Kidney (tissue), 14 donors: ENCODE data around the gene ASTN1. TPM values are rescaled to one million over a fixed set of nuclear protein-coding genes. Genes with fewer than 3 reads are reported as not detected.

ENCODE experiments used
- DNase-seq, 5 donors: peaks; one replicate each; pipeline ENCODE4 v3.0.0-alpha.2; 2013 to 2020
- FAIRE-seq: peaks from 2 replicates; lab custom pipeline; 2012; peaks lifted over from hg19 to GRCh38; lab: Jason Lieb, UNC
- H3K27ac ChIP-seq, 2 donors: one replicate each; pipeline ENCODE4 v1.7.0; 2013; ENCODE audit warnings: low read depth in 2 of 2, low read length in 2 of 2, inconsistent platforms in 1 of 2
- H3K27me3 ChIP-seq: one replicate; pipeline ENCODE4 v1.7.1; 2013; ENCODE audit warnings: low read length, inconsistent platforms; ENCODE audit not compliant: control insufficient read depth, insufficient read depth
- H3K36me3 ChIP-seq, 3 donors: one replicate each; pipeline versions ENCODE4 v1.7.0 to v1.7.1; 2013; ENCODE audit warnings: low read length in 3 of 3, control low read depth in 1 of 3, inconsistent platforms in 1 of 3; ENCODE audit not compliant: insufficient read depth in 3 of 3, control insufficient read depth in 2 of 3
- H3K4me1 ChIP-seq, 3 donors: one replicate each; pipeline versions ENCODE4 v1.7.0 to v1.7.1; 2013; ENCODE audit warnings: low read length in 3 of 3, inconsistent platforms in 1 of 3, low read depth in 1 of 3; ENCODE audit not compliant: control insufficient read depth in 2 of 3, insufficient read depth in 2 of 3
- H3K4me3 ChIP-seq, 3 donors: one replicate each; pipeline versions ENCODE4 v1.7.0 to v1.8.1; 2013; ENCODE audit warnings: low read length in 3 of 3, control low read depth in 1 of 3, inconsistent platforms in 1 of 3
- H3K9ac ChIP-seq, 3 donors: one replicate each; pipeline versions ENCODE4 v1.7.0 to v1.7.1; 2013; ENCODE audit warnings: low read length in 3 of 3, control low read depth in 1 of 3, inconsistent platforms in 1 of 3
- H3K9me3 ChIP-seq, 3 donors: one replicate each; pipeline versions ENCODE4 v1.7.0 to v1.7.1; 2013; ENCODE audit warnings: low read length in 3 of 3, control low read depth in 1 of 3, inconsistent platforms in 1 of 3; ENCODE audit not compliant: control insufficient read depth in 2 of 3, insufficient read depth in 1 of 3
- intact Hi-C: fragments of 100-400 bp; cut with DNase I; formaldehyde crosslinking; loops from one replicate; pipeline ENCODE4 v1.11.1; 2022
- polyA plus RNA-seq: library from polyadenylated mRNA; stranded (reverse); fragments of 350-450 nt; fragmentation: Illumina TruSeq; extraction: RNeasy Lipid Tissue Mini Kit (QIAGEN cat#74804); gene quantifications from one replicate; pipeline ENCODE4 v1.2.3, GENCODE V29; 2014; ENCODE audit warnings: low read depth, low replicate concordance; ENCODE audit not compliant: insufficient read depth
- total RNA-seq: library from RNA; stranded (reverse); fragmentation: NEBNext Ultra II Directional; extraction: Animal tissue kit (Norgen Biotek cat#: 25700); gene quantifications from one replicate; pipeline ENCODE4 v1.2.1, GENCODE V29; 2021
- TF ChIP-seq, protein P1 (sequence below): IDR thresholded peaks from 3 replicates; pipeline ENCODE4 v1.5.1; 2012; ENCODE audit warnings: mild to moderate bottlenecking, moderate library complexity, borderline replicate concordance; ENCODE audit not compliant: insufficient read depth; ENCODE audit errors: extremely low read depth
- donor health status: control.
- donor health status: control.
- donor health status: control.
- donor health status: control.
- donor health status: control.
- donor health status: DM: yes; HTN: yes; CAD: no.
- donor health status: Normal renal cell carcinoma (clear cell type).

The ASTN1 gene
- total and polyA plus RNA-seq, 2 donors from 2014 or later = 0.19 to 0.25 TPM

DNA sequence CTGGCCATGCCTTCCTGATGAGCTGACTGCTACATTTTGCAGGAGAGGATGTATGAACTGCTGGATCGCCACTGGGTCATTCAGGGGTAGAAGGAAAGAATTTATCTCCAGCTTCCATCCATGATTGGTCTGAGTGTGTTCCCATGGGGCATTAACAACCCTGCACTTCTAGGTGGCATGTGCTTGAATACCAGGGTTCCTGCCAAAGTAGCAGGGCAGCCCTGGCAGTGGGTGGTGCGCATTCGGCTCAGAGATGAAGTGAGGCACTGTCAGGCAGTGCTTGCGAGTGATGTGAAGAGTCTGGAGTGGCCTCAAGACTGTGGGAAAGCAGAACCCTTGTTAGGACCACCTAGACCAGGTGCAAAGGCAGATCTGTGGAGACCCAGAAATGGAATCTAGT, 294.9 kb downstream of the ASTN1 start:
- no peak for FAIRE-seq
- no peak overlapping the region for H3K4me3 ChIP-seq
- H3K9me3 ChIP-seq = no peaks in the 10 kb centered on the region
- no peaks in the 10 kb centered on the region for H3K27me3 ChIP-seq
- no peaks in the 10 kb centered on the region for H3K36me3 ChIP-seq
- intact Hi-C loops = no loop called here
- TF ChIP-seq, protein P1, sequence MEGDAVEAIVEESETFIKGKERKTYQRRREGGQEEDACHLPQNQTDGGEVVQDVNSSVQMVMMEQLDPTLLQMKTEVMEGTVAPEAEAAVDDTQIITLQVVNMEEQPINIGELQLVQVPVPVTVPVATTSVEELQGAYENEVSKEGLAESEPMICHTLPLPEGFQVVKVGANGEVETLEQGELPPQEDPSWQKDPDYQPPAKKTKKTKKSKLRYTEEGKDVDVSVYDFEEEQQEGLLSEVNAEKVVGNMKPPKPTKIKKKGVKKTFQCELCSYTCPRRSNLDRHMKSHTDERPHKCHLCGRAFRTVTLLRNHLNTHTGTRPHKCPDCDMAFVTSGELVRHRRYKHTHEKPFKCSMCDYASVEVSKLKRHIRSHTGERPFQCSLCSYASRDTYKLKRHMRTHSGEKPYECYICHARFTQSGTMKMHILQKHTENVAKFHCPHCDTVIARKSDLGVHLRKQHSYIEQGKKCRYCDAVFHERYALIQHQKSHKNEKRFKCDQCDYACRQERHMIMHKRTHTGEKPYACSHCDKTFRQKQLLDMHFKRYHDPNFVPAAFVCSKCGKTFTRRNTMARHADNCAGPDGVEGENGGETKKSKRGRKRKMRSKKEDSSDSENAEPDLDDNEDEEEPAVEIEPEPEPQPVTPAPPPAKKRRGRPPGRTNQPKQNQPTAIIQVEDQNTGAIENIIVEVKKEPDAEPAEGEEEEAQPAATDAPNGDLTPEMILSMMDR = no peak
- H3K9ac ChIP-seq = no peak overlapping the region
- no peaks in the 10 kb centered on the region for H3K4me1 ChIP-seq
- DNase-seq = no peak
- H3K27ac ChIP-seq = no peak overlapping the region

DNA sequence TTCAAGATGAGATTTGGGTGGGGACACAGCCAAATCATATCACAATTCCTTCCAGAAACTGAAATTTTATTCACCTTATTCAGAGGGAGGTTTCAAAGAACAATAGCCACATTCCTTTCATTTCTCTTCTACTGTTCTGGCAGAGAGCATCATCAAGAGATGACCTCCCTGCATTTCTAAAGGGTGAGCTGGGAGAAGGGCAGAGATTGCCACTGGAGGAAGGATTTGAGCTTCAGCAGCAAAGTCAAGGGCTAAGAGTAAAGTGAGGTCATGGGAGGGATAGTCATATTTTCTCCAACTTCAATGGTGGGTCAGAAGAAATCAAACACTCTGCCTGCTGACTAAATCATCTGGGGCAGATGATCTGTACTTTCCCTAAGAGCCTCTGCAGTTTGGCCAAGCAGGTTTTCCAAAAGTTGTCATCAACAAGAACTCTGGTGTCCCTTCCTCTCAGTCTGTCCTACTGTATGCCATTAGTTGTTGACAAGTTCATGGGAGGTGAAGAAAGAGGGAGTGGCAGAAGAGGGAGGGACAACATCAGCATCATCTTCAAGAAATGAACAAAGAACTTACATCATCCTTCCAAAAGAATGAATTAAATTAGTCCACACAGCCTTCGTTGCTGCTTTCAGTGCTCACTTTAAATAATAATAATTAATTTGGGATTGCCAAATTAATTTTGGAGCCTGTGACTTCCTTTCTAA, 298.3 kb downstream of the ASTN1 start:
- no peak for FAIRE-seq
- H3K9ac ChIP-seq = no peak overlapping the region
- TF ChIP-seq, protein P1 = no peak

DNA sequence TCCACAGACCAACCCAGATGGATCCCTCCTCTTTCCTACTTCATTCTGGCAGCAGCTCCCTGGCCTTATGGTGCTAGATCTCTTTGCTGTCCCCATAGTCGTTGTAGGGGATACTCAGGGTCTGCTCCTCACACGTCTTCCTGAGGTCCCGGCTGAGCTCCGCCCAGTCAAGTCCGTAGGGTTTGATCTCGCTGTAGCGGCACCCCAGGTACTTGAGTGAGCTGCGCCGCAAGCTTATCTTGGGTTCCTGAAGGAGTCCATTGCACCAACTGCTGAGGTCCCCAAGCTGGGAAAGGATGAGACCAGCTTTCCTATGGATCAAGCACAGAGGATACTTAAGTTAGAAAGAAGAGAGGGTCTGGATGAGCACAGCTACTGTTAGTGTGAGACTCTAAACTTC, 300.3 kb downstream of the ASTN1 start:
- no peaks in the 10 kb centered on the region for H3K4me1 ChIP-seq
- intact Hi-C loops = no loop called here
- H3K9ac ChIP-seq = no peak overlapping the region
- DNase-seq (no peak), FAIRE-seq (no peak)
- H3K27me3 ChIP-seq = no peaks in the 10 kb centered on the region
- no peaks in the 10 kb centered on the region for H3K9me3 ChIP-seq
- no peaks in the 10 kb centered on the region for H3K36me3 ChIP-seq
- no peak overlapping the region for H3K27ac ChIP-seq
- H3K4me3 ChIP-seq = no peak overlapping the region
- TF ChIP-seq, protein P1 = no peak

More for the DNA sequence above, 298.3 kb downstream of the ASTN1 start:
- H3K27me3 ChIP-seq = no peaks in the 10 kb centered on the region
- DNase-seq = no peak
- no peaks in the 10 kb centered on the region for H3K9me3 ChIP-seq
- H3K27ac ChIP-seq = no peak overlapping the region
- H3K4me3 ChIP-seq = no peak overlapping the region
- no peaks in the 10 kb centered on the region for H3K36me3 ChIP-seq
- H3K4me1 ChIP-seq = no peaks in the 10 kb centered on the region
- intact Hi-C loops = no loop called here
